Keratinocyte (primary cell): ENCODE measurements around the gene OXCT1. TPM values are rescaled to one million over a fixed set of nuclear protein-coding genes. Genes with fewer than 3 reads are reported as not detected.

Experiments
- DNase-seq: peaks from one replicate; pipeline ENCODE4 v3.0.0-alpha.2; 2011; ENCODE audit warnings: low read depth, missing footprints, low spot score
- FAIRE-seq: peaks from 2 replicates; lab custom pipeline; 2011; peaks lifted over from hg19 to GRCh38; lab: Jason Lieb, UNC
- H2AFZ ChIP-seq: 2 replicates; pipeline ENCODE4 v1.6.0; 2012; ENCODE audit warnings: low read length, control low read depth, inconsistent platforms; ENCODE audit not compliant: control insufficient read depth
- H3K27ac ChIP-seq: 2 replicates; pipeline ENCODE4 v1.5.1; 2011; ENCODE audit warnings: low read length; ENCODE audit not compliant: control insufficient read depth, insufficient read depth
- H3K27me3 ChIP-seq: 3 replicates; pipeline ENCODE4 v1.6.0; 2011; ENCODE audit warnings: low read length; ENCODE audit not compliant: control insufficient read depth, insufficient read depth; ENCODE audit errors: extremely low read depth
- H3K36me3 ChIP-seq, 2 experiments: 2 replicates in 1 of 2; 3 replicates in 1 of 2; pipeline ENCODE4 v1.5.1; 2011; ENCODE audit warnings: low read length in 2 of 2, mild to moderate bottlenecking in 1 of 2; ENCODE audit not compliant: control insufficient read depth in 2 of 2, insufficient read depth in 2 of 2; ENCODE audit errors: extremely low read depth in 1 of 2
- H3K4me1 ChIP-seq: 3 replicates; pipeline ENCODE4 v1.5.1; 2011; ENCODE audit warnings: low read length; ENCODE audit not compliant: control insufficient read depth, insufficient read depth; ENCODE audit errors: extremely low read depth
- H3K4me2 ChIP-seq: 3 replicates; pipeline ENCODE4 v1.6.0; 2011; ENCODE audit warnings: low read depth, low read length; ENCODE audit not compliant: control insufficient read depth, insufficient read depth; ENCODE audit errors: extremely low read depth
- H3K4me3 ChIP-seq, 3 experiments: fragments of 200-600 bp in 1 of 3; sonication (generic) in 1 of 3; 2 replicates in 2 of 3; 3 replicates in 1 of 3; pipeline ENCODE4 v1.5.1; 2011 to 2016; ENCODE audit warnings: low read length in 3 of 3, mild to moderate bottlenecking in 3 of 3, control low read depth in 2 of 3, inconsistent platforms in 1 of 3, low read depth in 1 of 3, mixed read lengths in 1 of 3, mixed run types in 1 of 3, moderate library complexity in 1 of 3; ENCODE audit not compliant: control insufficient read depth in 2 of 3, insufficient read depth in 2 of 3; ENCODE audit errors: extremely low read depth in 1 of 3
- H3K79me2 ChIP-seq: 2 replicates; pipeline ENCODE4 v1.6.0; 2012; ENCODE audit warnings: low read length; ENCODE audit not compliant: control insufficient read depth, insufficient read depth
- H3K9ac ChIP-seq: 3 replicates; pipeline ENCODE4 v1.6.0; 2011; ENCODE audit warnings: low read length; ENCODE audit not compliant: control insufficient read depth, insufficient read depth; ENCODE audit errors: extremely low read depth
- H3K9me1 ChIP-seq: 3 replicates; pipeline ENCODE4 v1.6.0; 2011; ENCODE audit warnings: low read length; ENCODE audit not compliant: control insufficient read depth, insufficient read depth; ENCODE audit errors: extremely low read depth
- H3K9me3 ChIP-seq: 2 replicates; pipeline ENCODE4 v1.5.1; 2012; ENCODE audit warnings: low read depth, low read length; ENCODE audit not compliant: control insufficient read depth
- H4K20me1 ChIP-seq: 3 replicates; pipeline ENCODE4 v1.6.0; 2011; ENCODE audit warnings: low read length; ENCODE audit not compliant: control insufficient read depth, insufficient read depth; ENCODE audit errors: extremely low read depth
- CTCF ChIP-seq, 3 experiments: IDR thresholded peaks in 1 of 3; conservative IDR thresholded peaks in 1 of 3; optimal IDR thresholded peaks in 1 of 3; 2 replicates in 2 of 3; 3 replicates in 1 of 3; pipeline versions ENCODE3 to v1.5.1; 2011; ENCODE audit warnings: low read length in 3 of 3, mild to moderate bottlenecking in 3 of 3, moderate library complexity in 2 of 3, control low read depth in 1 of 3, inconsistent platforms in 1 of 3; ENCODE audit not compliant: insufficient read depth in 2 of 3; ENCODE audit errors: extremely low read depth in 1 of 3
- EZH2 ChIP-seq: IDR thresholded peaks from one replicate; pipeline ENCODE4 v1.6.1; 2012; ENCODE audit warnings: inconsistent platforms, mild to moderate bottlenecking, low read length, moderate library complexity
- dilution Hi-C: fragments of 300-500 bp; cut with MboI; formaldehyde crosslinking; loops from one replicate; pipeline ENCODE4 v1.7.0; 2020; ENCODE audit warnings: low sequenced_read_pairs; ENCODE audit not compliant: extremely low pct_ligation_motif_present
- polyA plus RNA-seq, 5 experiments: library from polyadenylated mRNA; depleted of rRNA in 3 of 5; stranded (reverse) in 3 of 5; stranded (forward) in 1 of 5; unstranded in 1 of 5; fragments of >200 nt; gene quantifications; 1 replicate in 1 of 5; 2 replicates in 3 of 5; 3 replicates in 1 of 5; pipeline versions ENCODE4 v1.2.1 to v1.2.3, GENCODE V29; 2011 to 2012; ENCODE audit warnings: missing spikeins in 2 of 5, low read depth in 1 of 5, low replicate concordance in 1 of 5

The OXCT1 gene
- polyA plus RNA-seq, 1 donor (not counting 4 experiments of a cell fraction or from before 2014, with no cell fraction given): 34.0 TPM

GRCh38 chr5:41896230-41896629 is 26.0 kb upstream of the OXCT1 start:
- Histone ChIP-seq H3K4me2 (no peak overlapping the region), H3K9ac (no peak overlapping the region), H3K9me3 (no peaks in the 10 kb centered on the region), H3K79me2 (no peaks in the 10 kb centered on the region), H3K4me3 (no peak overlapping the region), H3K4me1 (no peaks in the 10 kb centered on the region), H3K27me3 (peaks cover 6% of the 10 kb centered on the region), H3K9me1 (no peaks in the 10 kb centered on the region), H2AFZ (no peak overlapping the region), H4K20me1 (no peaks in the 10 kb centered on the region), H3K27ac (no peak overlapping the region), H3K36me3 (no peaks in the 10 kb centered on the region)
- DNase-seq (no peak), FAIRE-seq (no peak)
- dilution Hi-C loops: no loop called here
- no peak for TF ChIP-seq EZH2
- TF ChIP-seq CTCF (optimal IDR thresholded peaks at IDR 0.05 in 1 of 3, IDR thresholded peaks at IDR 0.05 in 1 of 3, conservative IDR thresholded peaks at IDR 0.05 in 1 of 3; ENCODE audit: extremely low read depth in 1 of 3, insufficient read depth in 2 of 3, low read length in 3 of 3): no peak

- no peaks in the 10 kb centered on the region for H3K4me1 ChIP-seq
- H3K27ac ChIP-seq: no peak overlapping the region
- no peaks in the 10 kb centered on the region for H3K9me1 ChIP-seq
- H2AFZ ChIP-seq: no peak overlapping the region
- no peak overlapping the region for H3K4me3 ChIP-seq
- DNase-seq (no peak), FAIRE-seq (no peak)
- H3K9me3 ChIP-seq: no peaks in the 10 kb centered on the region
- H4K20me1 ChIP-seq: no peaks in the 10 kb centered on the region
- H3K79me2 ChIP-seq: no peaks in the 10 kb centered on the region
- TF ChIP-seq EZH2 (no peak), CTCF (optimal IDR thresholded peaks at IDR 0.05 in 1 of 3, IDR thresholded peaks at IDR 0.05 in 1 of 3, conservative IDR thresholded peaks at IDR 0.05 in 1 of 3; ENCODE audit: extremely low read depth in 1 of 3, insufficient read depth in 2 of 3, low read length in 3 of 3) (no peak)
- dilution Hi-C loops: no loop called here
- H3K36me3 ChIP-seq: no peaks in the 10 kb centered on the region
- no peak overlapping the region for H3K4me2 ChIP-seq
- H3K9ac ChIP-seq: no peak overlapping the region
- H3K27me3 ChIP-seq: peaks cover 6% of the 10 kb centered on the region
These were observed 23.0 kb upstream of the OXCT1 start for GRCh38 chr5:41893074-41893851.
